Measurements from ENCODE around the gene NFIB.

The NFIB gene

DNA sequence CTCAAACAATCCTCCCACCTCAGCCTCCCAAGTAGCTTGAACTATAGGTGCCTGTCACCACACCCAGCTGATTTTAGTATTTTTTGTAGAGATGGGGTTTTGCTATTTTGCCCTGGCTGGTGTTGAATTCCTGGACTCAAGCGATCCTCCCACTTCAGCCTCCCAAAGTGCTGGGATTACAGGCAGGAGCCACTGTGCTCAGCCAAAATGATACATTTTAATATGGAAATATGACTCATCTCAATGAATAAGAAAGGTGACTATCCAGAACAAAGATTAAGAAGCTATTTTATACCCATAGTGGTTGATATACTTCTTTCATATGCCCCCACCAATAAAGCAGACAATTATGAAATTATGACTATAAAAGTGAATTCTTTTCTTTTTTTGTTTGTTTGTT is 166.2 kb downstream of the NFIB start:
- no peak for DNase-seq (ENCODE audit: low read depth)

DNA sequence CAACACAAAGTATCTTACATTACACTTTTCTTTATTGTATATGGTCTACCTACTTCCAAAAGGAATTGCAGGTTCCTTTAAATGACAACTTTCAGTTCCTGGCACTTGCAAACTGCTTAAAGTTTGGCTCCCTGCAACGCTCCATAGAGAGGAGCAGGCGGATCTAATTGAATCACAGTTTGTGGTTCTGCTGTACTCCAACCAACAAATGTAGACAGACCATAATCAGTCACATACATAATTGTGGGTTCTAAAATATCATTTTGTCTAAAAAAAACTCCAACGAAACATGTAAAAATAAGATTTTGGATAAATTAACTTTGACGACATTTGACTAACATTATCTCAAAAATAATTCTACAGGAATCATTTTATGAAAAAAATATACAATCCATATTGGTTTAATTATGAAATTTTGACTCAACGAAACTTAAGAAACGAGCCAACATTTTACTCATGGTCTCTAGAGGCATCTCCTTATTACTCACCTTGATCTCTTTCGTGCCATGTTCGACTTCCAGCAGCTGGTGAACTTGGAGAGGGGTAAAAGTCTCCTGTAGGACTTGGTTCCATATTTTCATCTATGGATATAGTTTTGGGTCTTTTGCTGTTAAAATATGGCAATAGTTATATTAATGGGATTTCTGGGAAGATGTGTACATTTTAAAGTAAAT is 167.6 kb downstream of the NFIB start:
- DNase-seq (ENCODE audit: low read depth) = no peak

DNA sequence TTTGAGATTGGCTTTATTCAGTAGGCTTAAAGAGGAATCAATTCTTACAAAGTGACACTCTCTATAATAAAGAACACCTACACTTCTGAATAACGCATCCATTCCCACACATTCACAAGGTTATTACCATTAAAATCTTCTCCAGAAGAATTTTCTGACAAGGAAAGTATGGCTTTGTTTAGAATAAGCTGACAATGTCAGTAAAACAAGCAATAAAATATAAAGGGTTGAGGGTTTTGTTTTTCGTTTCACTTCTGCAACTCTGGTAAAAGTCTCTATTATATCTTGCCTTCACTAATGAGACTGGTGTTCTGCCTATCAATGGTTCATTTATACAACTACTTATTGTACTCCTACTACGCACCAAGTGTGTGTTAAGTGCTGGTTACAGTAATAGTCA is 169.7 kb downstream of the NFIB start:
- DNase-seq (ENCODE audit: low read depth) = no peak

DNA sequence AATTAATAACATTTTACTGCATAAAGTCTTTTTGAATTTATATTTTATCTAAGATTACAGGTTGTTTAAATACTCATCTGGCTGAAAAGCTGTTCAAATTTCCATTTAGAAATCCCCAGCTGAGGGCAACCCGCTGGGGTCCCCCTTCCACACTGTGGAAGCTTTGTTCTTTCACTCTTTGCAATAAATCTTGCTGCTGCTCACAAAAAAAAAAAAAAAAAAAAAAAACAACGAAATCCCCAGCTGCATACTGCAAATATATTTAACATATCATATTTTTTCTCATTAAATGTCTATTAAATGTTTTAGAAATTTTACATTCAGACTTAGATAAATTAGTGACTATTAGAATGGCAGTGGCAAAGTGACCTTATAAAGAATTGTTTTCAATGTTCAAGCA is 172.2 kb downstream of the NFIB start:
- no peak for DNase-seq (ENCODE audit: low read depth)

DNA sequence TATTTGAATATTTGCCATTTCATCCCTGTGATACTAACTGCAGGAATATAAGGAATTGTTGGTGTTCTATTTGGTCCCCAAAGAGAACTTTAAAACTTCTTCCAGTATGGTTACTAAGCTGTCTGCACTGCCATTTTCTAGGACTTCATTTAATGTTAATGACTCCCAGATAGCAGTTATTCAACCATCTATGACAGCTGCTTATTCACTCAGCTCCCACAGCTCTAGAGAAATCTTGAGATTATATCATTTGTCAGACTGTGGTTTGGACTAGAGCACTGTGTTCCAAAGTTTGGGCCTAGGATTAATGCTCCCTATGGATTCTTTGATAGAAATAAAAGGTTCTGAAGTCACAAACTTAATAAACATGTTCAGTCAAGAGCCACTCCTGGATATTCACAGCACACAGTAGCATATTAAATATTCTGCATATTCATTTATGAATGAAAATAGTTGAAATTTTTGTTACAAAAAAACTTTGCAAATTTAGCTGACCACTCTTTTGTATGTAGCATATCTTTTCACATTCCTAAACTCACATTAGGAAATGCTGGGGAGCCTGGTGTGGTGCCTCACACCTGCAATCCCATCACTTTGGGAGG is 173.7 kb downstream of the NFIB start:
- no peak for DNase-seq (ENCODE audit: low read depth)

DNA sequence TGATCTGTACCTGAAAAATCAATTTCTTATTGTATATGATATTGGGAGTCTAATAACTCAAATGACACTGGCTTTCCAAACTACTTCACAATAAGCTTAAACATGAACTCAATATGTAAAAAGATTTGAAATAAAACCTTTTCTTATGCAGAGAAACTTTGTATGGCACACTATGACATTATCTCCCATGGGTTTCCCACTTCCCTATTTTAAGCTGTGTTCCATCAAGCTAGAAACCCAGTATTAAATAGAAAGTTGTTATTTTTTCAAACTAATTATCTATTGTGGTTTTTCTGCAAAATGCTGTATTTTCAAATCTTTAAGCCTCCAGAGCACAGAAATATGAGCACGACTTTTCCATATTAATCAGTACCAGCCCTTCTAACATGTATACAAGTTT is 174.7 kb downstream of the NFIB start:
- no peak for DNase-seq (ENCODE audit: low read depth)

DNA sequence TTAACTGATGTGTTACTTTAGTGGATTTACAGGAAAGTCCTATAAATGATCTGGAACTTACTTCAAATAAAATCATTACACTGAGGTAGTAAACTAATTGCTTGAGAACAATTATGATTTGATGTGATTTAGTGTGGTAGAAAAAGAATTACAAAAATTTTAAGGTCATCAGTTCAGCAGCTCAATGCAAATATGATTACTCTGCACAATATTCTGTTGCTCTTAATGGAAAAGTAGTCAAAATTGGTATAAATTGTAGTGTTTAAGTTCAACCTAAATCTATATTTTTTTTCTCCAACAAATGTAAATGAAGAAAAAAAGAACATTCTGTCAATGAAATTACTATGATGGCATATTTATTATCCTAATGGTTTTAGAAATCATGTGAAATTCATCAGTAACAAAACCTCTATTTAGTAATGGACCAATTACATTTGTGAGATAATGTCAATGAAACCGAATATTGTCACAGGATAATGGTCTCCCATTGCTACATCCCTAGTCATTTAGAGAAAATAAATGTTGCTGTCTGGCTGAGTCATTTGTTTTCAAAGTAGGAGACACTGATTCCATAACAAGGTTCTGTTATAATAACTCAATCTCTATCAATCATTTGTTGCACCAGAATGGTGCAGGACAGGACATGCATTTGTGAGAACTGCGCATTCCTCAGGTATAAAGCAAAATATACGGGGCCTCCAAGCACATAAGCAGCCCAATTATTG is 177.1 kb downstream of the NFIB start:
- DNase-seq (ENCODE audit: low read depth) = no peak

DNA sequence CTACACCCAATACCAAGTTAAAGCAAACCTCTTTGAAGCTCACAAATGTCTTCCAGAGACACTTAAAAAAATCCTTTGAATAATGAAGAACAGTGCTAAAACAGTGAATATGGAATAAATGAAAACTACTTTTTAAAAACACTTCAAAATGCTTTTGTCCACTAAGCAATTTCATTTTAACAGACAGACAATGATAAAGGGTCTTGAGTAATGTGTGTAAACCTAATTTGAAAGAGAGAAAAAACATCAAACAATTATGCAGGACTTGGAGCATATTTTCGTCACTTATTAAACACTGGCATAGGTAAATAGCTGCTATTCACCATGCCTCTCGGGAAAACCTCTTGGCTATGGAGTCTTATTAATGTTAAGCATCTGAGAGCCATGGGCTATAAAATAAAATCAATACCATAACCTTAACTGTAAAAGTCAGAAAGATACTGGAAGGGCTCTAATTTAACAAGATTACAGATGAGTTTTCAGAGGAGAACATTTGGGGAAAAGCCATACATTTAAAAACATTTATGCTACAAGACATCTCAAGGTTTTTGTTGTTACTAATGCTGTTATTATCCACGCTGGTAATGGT is 177.8 kb downstream of the NFIB start:
- no peak for DNase-seq (ENCODE audit: low read depth)

DNA sequence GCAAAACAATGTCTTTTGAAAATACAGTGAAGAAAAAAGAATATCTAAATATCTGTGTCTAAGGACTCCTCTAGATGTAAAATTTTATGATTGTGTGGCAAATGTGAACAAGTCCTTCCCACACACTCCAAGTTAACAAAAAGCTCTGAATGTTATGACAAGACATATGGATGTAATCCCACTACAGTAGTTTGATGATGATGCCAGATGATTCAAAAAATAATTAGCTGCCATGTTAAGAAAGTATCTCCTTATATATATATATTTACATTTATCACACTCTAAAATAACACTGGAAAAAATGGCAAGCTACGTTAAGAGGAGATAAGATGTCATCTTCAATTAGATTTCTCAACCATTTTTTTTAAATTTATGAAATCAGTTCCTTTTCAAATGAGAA is 178.5 kb downstream of the NFIB start:
- DNase-seq (ENCODE audit: low read depth) = no peak

DNA sequence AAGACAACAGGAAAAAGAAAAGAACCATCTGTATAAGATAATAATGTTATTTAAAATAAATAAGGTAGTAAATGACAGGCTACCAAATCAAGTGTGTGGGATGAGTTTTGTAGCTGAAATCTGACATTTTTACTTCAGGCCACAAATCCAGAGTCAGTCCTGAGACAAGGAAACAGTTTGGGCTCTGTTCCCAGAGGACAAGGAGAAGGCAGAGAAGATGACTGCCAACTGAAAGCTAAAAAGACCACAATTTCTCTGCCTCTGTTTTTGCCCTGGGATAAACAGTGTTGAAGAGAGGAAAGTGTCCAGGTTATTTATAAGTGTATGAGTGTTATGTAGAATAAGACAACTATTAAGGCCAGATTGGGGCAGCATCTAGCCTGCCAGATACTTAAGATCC is 180.5 kb downstream of the NFIB start:
- DNase-seq (ENCODE audit: low read depth) = no peak

DNA sequence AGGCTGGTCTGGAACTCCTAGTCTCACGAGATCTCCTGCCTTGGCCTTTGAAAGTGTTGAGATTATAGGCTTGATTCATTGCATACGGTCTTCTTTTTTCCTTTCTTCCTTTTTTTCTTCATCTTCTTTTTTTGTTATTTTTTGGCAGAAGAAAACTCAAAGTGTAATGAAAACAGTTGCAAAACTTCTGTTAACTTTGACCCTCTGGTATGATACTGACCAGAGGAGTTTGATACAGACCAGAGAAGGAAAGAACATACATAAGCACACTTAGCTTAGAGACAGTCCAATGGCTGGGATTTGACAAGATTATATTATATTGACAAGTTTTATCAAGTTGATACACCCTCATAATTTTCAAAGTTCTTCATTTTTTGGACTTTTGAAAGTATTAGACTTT is 181.2 kb downstream of the NFIB start:
- no peak for DNase-seq (ENCODE audit: low read depth)

DNA sequence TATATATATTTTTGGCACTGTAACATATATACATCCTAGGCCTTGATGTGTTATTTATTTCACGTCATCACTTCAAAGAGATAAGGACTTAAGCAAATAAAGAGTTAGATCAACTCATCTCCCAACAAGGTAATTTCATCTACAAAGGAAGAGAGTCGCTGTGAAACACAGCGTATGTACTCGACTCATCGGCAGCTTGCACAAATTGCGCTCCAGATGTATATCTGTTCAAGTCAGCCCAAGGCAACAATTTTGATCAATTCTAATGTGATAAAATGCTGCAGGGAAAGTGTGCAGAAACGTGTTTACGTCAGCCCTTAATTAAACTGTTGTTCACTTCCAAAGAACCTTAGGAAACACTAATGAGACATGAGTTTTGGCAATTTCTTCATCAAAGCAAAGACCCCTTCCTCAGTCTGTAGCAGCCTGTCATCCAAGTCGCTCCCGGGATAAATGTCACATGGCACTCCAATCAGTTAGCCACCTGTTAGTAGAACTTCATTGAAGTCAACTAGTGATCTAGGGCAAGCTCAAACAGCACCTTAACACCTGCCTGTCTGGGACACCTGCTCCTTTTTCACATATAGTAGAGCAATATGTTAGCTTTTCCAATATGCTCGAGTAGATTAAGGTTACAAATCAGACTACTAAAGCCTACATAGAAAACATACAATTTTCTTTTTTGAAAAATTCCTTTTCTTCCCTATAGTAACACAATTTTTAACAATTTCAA is 182.4 kb downstream of the NFIB start:
- DNase-seq (ENCODE audit: low read depth) = no peak

DNA sequence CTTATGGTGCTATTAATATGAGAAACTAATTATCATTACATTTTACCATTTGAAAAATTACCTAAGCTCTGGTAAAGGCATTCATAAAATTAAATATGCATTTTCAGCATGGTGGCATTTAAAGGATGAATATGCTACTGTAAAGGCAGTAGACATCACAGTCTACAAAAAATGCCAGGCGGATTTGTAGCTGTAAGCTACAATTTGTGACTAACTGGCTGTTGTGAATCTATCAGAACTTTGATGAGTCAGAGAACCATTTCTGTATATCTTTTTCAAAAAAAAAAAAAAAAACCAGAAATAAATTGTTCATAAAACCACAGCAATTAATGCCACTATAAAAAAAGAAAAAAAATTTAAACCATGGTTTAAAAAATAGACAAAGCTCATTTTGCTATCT is 186.3 kb downstream of the NFIB start:
- no peak for DNase-seq (ENCODE audit: low read depth)

DNA sequence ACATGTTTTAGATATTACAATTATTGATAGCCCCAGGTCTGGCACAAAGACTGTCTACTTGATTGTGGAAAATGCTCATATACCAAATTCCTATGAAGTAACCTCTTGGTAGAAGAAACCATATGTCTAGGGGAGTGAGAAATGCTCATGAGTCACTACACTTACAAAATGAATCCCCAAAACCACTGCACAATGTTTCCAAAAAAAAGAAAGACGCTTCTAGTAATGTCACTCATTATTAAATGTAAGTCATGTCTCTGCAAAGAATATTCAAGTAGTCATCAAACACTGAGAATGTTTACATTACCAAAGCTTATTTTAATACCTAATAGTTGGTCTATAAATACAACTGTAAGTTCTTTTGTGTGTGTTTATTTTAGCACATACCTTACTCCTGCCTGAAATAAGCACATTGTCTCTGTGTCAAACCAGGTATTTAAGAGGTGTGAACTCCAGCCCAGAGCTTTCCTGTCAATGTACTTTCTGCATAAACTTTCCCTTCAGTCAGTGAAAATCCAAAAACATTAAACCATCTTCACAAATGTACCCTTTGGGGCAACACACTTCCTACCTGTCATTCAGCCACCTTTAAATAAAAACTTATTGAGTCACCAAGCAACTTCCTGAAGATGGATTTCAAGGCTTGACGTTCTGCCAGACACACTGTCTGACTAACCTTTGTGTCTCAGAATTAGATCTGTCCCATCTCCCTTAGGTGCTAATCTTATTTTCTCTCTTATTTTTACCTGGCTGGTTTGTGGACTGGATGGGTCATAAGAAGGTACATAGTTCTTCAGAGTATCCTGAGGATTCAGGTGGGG is 194.0 kb downstream of the NFIB start:
- no peak for DNase-seq (ENCODE audit: low read depth)

DNA sequence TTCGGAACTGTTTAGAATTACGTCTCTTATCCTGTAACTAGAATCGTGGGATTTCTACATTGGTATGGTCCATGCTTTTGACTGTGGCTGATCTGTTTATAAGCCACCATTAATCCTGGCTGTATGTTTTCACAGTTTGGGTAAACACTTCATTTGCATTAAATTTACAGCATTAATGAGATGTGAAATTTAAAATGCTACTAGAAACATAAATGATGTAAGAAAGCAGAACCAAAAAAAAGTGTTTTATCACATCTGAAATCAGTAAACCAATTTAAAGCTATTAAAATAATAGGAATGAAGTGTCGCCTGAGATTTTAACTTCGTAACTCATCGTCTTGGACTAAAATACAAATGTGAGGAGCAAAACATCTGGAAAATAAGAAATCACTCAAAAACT is 201.7 kb downstream of the NFIB start:
- DNase-seq (ENCODE audit: low read depth) = no peak

DNA sequence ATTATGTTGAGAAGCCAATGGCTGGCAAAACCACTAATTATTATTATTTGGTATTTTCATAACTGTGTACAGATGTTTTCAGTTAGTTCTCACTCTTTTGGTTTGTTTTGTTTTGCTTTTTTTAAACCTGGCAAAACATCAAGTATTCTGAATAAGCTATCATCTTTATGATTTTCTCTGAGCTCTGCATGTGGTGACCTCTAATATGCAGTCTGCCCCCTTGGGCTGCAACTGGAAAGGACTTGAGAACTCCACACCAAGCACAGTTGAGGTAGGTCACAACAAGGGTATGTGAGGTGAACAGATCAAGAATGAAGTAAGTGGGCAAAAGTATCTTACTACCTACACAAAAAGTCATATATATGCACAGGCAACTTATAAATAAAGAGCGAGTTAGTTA is 202.2 kb downstream of the NFIB start:
- DNase-seq (ENCODE audit: low read depth) = no peak

DNA sequence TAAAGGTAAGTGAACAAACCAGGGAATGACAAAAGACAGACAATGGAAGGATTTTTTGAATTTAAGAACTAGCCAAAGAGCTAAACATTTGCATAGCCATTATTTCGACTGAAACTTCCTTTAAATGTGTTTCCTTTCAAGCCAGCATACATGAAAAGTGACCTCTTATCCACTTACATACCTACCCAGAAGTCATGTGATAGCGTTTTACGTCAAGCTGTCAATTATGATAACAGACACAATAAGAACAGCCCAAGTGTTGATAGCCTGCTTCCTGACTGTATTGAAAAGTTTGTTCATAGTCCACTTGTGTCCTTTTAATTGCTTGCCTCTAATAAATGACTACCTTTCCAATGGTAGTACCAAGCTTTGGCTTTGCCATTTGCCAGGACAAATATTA is 206.0 kb downstream of the NFIB start:
- DNase-seq (ENCODE audit: low read depth) = no peak

DNA sequence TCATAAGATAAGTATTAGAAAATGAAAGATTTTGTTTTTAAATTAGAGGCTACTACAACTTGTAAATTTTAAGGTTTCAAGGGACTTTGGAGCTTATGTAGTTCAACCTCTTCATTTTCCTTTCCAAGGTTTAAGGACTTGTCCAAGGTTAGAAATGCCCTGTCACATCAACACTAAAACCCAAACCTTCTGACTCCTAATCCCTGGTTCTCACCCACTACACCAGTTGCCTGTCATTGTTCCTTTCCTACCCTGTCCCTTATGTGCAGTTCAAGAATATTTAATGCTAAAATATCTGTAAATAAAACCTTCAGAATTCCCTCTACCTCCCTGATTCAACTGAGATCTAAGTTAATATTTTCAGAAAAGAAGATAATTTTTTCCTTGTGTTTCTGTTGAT is 206.4 kb downstream of the NFIB start:
- no peak for DNase-seq (ENCODE audit: low read depth)

DNA sequence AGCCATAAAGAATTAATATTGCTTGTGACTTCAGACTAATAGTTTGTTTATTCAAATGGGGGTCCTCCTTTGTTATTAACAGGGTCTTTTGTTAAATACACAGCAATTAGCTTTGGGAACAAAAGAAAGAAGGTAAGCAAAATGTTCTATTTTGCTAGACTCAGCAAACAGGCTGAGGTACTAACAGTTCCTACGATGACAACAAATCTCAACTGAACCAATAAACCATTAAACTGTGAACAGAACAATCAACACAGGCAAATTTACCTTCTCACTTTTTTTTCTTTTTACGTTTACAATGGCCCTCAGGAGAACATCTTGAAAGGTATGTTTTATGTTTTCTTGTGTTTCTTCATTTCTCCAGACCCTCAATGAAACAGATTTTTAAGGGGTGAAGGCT is 207.2 kb downstream of the NFIB start:
- DNase-seq (ENCODE audit: low read depth) = no peak

DNA sequence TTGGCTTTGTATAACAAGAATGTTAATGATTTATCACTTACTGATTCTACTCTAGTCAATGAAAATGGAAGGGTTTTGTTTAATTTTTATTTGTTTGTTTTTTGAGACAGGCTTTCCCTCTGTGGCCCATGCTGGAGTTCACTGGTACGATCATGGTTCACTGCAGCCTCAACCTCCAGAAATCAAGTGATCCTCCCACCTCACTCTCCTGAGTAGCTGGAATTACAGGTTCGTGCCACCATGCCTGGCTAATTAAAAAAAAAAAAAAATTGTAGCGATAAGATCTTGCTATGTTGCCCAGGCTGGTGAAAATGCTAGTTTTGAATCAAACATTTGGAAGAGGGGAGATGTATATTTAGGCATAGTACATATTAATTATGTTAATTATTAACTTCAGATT is 209.4 kb downstream of the NFIB start:
- DNase-seq (ENCODE audit: low read depth) = no peak

DNA sequence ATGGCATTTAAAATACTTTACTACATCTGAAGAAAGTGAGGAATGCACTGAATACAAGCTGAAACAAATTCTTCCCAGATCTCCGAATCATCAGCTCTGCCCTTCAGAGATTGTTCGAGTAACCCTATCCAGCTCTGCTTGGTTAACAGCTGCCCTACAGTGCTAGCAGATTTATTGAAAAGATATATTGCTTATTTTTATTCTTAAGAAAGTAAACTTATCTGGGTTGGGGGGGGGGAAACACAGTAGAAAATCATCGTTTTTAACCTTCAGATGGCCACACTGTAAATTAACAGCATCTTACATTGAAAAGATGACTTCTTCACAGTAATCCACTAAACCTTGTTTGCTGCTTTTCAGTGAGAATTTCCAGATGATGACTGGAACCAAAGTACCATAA is 210.8 kb downstream of the NFIB start:
- no peak for DNase-seq (ENCODE audit: low read depth)

DNA sequence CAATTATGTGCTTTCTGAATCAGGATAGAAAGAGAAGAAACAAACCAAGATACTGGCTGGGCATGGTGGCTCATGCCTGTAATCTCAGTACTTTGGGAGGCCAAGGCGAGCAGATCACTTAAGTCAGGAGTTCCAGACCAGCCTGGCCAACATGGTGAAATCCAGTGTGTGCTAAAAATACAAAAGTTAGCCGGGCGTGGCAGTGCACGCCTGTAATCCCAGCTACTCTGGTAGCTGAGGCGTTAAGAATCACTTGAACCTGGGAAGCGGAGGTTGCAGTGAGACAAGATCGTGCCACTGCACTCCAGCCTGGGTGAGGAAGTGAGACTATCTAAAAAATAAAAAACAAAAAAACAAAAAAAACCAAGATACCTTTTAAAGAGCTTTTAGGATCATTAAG is 214.2 kb downstream of the NFIB start:
- no peak for DNase-seq (ENCODE audit: low read depth)

Data from activated T-cell treated with anti-CD3 and anti-CD28 coated beads for 48 hours (primary cell).